GM23338 (cell line): ENCODE data around the gene LRRC3B. TPM values are rescaled to one million over a fixed set of nuclear protein-coding genes. Genes with fewer than 3 reads are reported as not detected.

Experiments
- ATAC-seq: fragments of 200-7000 bp; cut with Tn5 transposase; 3 replicates; pipeline ENCODE4 v1.9.1; 2020
- DNase-seq: peaks from one replicate; pipeline ENCODE4 v3.0.0-alpha.2; 2015; ENCODE audit warnings: low spot score
- H2AFZ ChIP-seq: fragments of 200-600 bp; sonication (generic); 2 replicates; pipeline ENCODE4 v1.8.0; 2016; ENCODE audit warnings: antibody characterized with exemption, mild to moderate bottlenecking, moderate library complexity
- H3F3A ChIP-seq: fragments of 200-600 bp; sonication (generic); replicated peaks from 2 replicates; pipeline ENCODE4 v1.8.0; 2017; ENCODE audit warnings: antibody characterized with exemption, mixed run types, low read depth
- H3K27ac ChIP-seq: fragments of 200-600 bp; sonication (generic); 2 replicates; pipeline ENCODE4 v1.6.1; 2016; ENCODE audit warnings: low read depth
- H3K27me3 ChIP-seq: fragments of 200-600 bp; sonication (generic); 2 replicates; pipeline ENCODE4 v1.8.0; 2016; ENCODE audit warnings: mild to moderate bottlenecking, mixed run types, moderate library complexity; ENCODE audit not compliant: insufficient read depth
- H3K36me3 ChIP-seq: fragments of 200-600 bp; sonication (generic); 2 replicates; pipeline ENCODE4 v1.8.0; 2016; ENCODE audit warnings: mild to moderate bottlenecking; ENCODE audit not compliant: insufficient read depth
- H3K4me1 ChIP-seq: fragments of 200-600 bp; sonication (generic); 2 replicates; pipeline ENCODE4 v1.8.0; 2016; ENCODE audit warnings: mild to moderate bottlenecking, moderate library complexity; ENCODE audit not compliant: insufficient read depth
- H3K4me2 ChIP-seq: fragments of 200-600 bp; sonication (generic); 2 replicates; pipeline ENCODE4 v1.7.1; 2017; ENCODE audit warnings: mixed run types
- H3K4me3 ChIP-seq: fragments of 200-600 bp; sonication (generic); 2 replicates; pipeline ENCODE4 v1.6.1; 2016; ENCODE audit warnings: mixed run types
- H3K79me2 ChIP-seq: fragments of 200-600 bp; sonication (generic); replicated peaks from 2 replicates; pipeline ENCODE4 v1.8.0; 2017; ENCODE audit warnings: mild to moderate bottlenecking; ENCODE audit not compliant: insufficient read depth
- H3K9me2 ChIP-seq: fragments of 200-600 bp; sonication (generic); 2 replicates; pipeline ENCODE4 v1.8.0; 2017; ENCODE audit not compliant: insufficient read depth
- H4K20me1 ChIP-seq: fragments of 200-600 bp; sonication (generic); replicated peaks from 2 replicates; pipeline ENCODE4 v1.8.0; 2017; ENCODE audit warnings: mild to moderate bottlenecking; ENCODE audit not compliant: insufficient read depth
- H3K27ac Mint-ChIP-seq: 2 replicates; pipeline ENCODE4 v1.8.0; 2020; ENCODE audit warnings: inconsistent platforms, mild to moderate bottlenecking, moderate library complexity, mixed read lengths
- H3K27me3 Mint-ChIP-seq: 3 replicates; pipeline ENCODE4 v1.8.0; 2022; ENCODE audit warnings: low read depth, mild to moderate bottlenecking, moderate library complexity, mixed read lengths, inconsistent platforms; ENCODE audit not compliant: insufficient read depth, poor library complexity
- H3K36me3 Mint-ChIP-seq: 3 replicates; pipeline ENCODE4 v1.8.0; 2021; ENCODE audit warnings: low read depth, mild to moderate bottlenecking, inconsistent platforms, moderate library complexity, mixed read lengths
- H3K4me1 Mint-ChIP-seq: 3 replicates; pipeline ENCODE4 v1.8.0; 2020; ENCODE audit warnings: mild to moderate bottlenecking, inconsistent platforms, mixed read lengths
- H3K4me3 Mint-ChIP-seq: 3 replicates; pipeline ENCODE4 v1.8.0; 2021; ENCODE audit warnings: moderate library complexity, mild to moderate bottlenecking, inconsistent platforms, mixed read lengths
- H3K9me3 Mint-ChIP-seq: 3 replicates; pipeline ENCODE4 v1.8.0; 2020; ENCODE audit warnings: moderate library complexity, mild to moderate bottlenecking, inconsistent platforms, mixed read lengths
- EZH2 ChIP-seq: fragments of 200-600 bp; sonication (generic); IDR thresholded peaks from one replicate; pipeline ENCODE4 v1.8.0; 2017; ENCODE audit warnings: antibody characterized with exemption, mild to moderate bottlenecking, low read depth; ENCODE audit not compliant: unreplicated experiment
- EZH2phosphoT487 ChIP-seq: fragments of 200-600 bp; sonication (generic); IDR thresholded peaks from one replicate; pipeline ENCODE4 v1.8.1; 2018; ENCODE audit warnings: antibody characterized with exemption; ENCODE audit not compliant: unreplicated experiment
- NANOG ChIP-seq: IDR thresholded peaks from 2 replicates; pipeline ENCODE4 v1.6.1; 2016; ENCODE audit warnings: antibody characterized with exemption, borderline replicate concordance
- POLR2AphosphoS5 ChIP-seq: IDR thresholded peaks from 2 replicates; pipeline ENCODE4 v1.6.1; 2016; ENCODE audit warnings: antibody characterized with exemption, low read depth
- STAT1 ChIP-seq: IDR thresholded peaks from one replicate; pipeline ENCODE4 v1.6.1; 2016; ENCODE audit warnings: antibody characterized with exemption; ENCODE audit not compliant: unreplicated experiment
- ZNF114 ChIP-seq: fragments of 250-450 bp; sonication (Bioruptor Pico); IDR thresholded peaks from 2 replicates; pipeline ENCODE4 v1.5.0; 2020; ENCODE audit warnings: mild to moderate bottlenecking, moderate library complexity
- polyA plus RNA-seq: library from polyadenylated mRNA; unstranded; fragments of >200 nt; fragmentation: Nextera tagmentation; extraction: Ambion mirVana; gene quantifications from 2 replicates; pipeline ENCODE4 v1.2.1, GENCODE V29; 2016
- total RNA-seq: library from RNA; depleted of rRNA; stranded (reverse); fragments of >200 nt; shearing (Covaris generic); gene quantifications from 2 replicates; pipeline ENCODE4 v1.2.3, GENCODE V29; 2014
- TF ChIP-seq, protein P1 (sequence below), 2 experiments: fragments of 200-600 bp in 1 of 2; sonication (generic) in 1 of 2; conservative IDR thresholded peaks; 2 replicates each; pipeline versions ENCODE4 v1.5.1 to v1.6.1; 2016 to 2017; ENCODE audit warnings: antibody characterized with exemption in 2 of 2, low read depth in 2 of 2, mild to moderate bottlenecking in 2 of 2, moderate library complexity in 1 of 2
- TF ChIP-seq, protein P2 (sequence below): fragments of 250-450 bp; sonication (Bioruptor Pico); IDR thresholded peaks from 2 replicates; pipeline ENCODE4 v1.5.0; 2020; ENCODE audit warnings: mild to moderate bottlenecking, moderate library complexity

The LRRC3B gene
- total and polyA plus RNA-seq, 2 experiments from 2014 or later = 7.1 to 13.2 TPM

GRCh38 chr3:26624209-26624765 lies 1.7 kb downstream of the LRRC3B start:
- H3K36me3 Mint-ChIP-seq = no peaks in the 10 kb centered on the region
- peaks cover 65% of the 10 kb centered on the region for H3K27me3 Mint-ChIP-seq
- Histone ChIP-seq H3K4me3 (peak overlapping the region; percentile 87), H3K27ac (no peak overlapping the region), H3K4me1 (peaks cover 37% of the 10 kb centered on the region), H3F3A (0 out of 2 replicates have a peak, but pooled peaks cover 5% of the 10 kb centered on the region), H3K79me2 (peaks cover 17% of the 10 kb centered on the region), H4K20me1 (peaks cover under 1% of the 10 kb centered on the region; the same call in 1 of the 2 replicates), H3K27me3 (peaks cover 98% of the 10 kb centered on the region), H2AFZ (peak overlapping the region; percentile 98), H3K9me2 (no peaks in the 10 kb centered on the region), H3K36me3 (no peaks in the 10 kb centered on the region), H3K4me2 (peak overlapping the region; percentile 99)
- TF ChIP-seq EZH2phosphoT487 (no peak), POLR2AphosphoS5 (peak; percentile 24; the same call in 1 of the 2 replicates), NANOG (no peak), ZNF114 (no peak)
- TF ChIP-seq, protein P1, sequence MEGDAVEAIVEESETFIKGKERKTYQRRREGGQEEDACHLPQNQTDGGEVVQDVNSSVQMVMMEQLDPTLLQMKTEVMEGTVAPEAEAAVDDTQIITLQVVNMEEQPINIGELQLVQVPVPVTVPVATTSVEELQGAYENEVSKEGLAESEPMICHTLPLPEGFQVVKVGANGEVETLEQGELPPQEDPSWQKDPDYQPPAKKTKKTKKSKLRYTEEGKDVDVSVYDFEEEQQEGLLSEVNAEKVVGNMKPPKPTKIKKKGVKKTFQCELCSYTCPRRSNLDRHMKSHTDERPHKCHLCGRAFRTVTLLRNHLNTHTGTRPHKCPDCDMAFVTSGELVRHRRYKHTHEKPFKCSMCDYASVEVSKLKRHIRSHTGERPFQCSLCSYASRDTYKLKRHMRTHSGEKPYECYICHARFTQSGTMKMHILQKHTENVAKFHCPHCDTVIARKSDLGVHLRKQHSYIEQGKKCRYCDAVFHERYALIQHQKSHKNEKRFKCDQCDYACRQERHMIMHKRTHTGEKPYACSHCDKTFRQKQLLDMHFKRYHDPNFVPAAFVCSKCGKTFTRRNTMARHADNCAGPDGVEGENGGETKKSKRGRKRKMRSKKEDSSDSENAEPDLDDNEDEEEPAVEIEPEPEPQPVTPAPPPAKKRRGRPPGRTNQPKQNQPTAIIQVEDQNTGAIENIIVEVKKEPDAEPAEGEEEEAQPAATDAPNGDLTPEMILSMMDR (conservative IDR thresholded peaks at IDR 0.05; ENCODE audit: low read depth in 2 of 2) = no peak
- H3K27ac Mint-ChIP-seq = no peak overlapping the region
- no peaks in the 10 kb centered on the region; the same call in 2 of the 3 replicates for H3K9me3 Mint-ChIP-seq
- peaks cover 30% of the 10 kb centered on the region for H3K4me1 Mint-ChIP-seq
- DNase-seq (peak; percentile 76), ATAC-seq (peak; percentile 63)
- peak overlapping the region; percentile 86 for H3K4me3 Mint-ChIP-seq

GRCh38 chr3:26625187-26625586 lies 2.6 kb downstream of the LRRC3B start:
- H3K4me3 Mint-ChIP-seq = peak overlapping the region; percentile 86

More at GRCh38 chr3:26625187-26625586, 2.6 kb downstream of the LRRC3B start:
- DNase-seq (peak; percentile 56), ATAC-seq (peak; percentile 37)
- Histone ChIP-seq H4K20me1 (peaks cover 6% of the 10 kb centered on the region; the same call in 1 of the 2 replicates), H3K4me3 (peak overlapping the region; percentile 87), H3K27ac (no peak overlapping the region), H3K36me3 (no peaks in the 10 kb centered on the region), H2AFZ (peak overlapping the region; percentile 80), H3F3A (0 out of 2 replicates have a peak, but pooled peaks cover 5% of the 10 kb centered on the region), H3K9me2 (no peaks in the 10 kb centered on the region), H3K4me2 (peak overlapping the region; percentile 99), H3K79me2 (peaks cover 22% of the 10 kb centered on the region), H3K27me3 (peaks cover 98% of the 10 kb centered on the region), H3K4me1 (peaks cover 44% of the 10 kb centered on the region)
- TF ChIP-seq EZH2 (no peak), POLR2AphosphoS5 (no peak), STAT1 (no peak), ZNF114 (no peak)
- TF ChIP-seq, protein P2, sequence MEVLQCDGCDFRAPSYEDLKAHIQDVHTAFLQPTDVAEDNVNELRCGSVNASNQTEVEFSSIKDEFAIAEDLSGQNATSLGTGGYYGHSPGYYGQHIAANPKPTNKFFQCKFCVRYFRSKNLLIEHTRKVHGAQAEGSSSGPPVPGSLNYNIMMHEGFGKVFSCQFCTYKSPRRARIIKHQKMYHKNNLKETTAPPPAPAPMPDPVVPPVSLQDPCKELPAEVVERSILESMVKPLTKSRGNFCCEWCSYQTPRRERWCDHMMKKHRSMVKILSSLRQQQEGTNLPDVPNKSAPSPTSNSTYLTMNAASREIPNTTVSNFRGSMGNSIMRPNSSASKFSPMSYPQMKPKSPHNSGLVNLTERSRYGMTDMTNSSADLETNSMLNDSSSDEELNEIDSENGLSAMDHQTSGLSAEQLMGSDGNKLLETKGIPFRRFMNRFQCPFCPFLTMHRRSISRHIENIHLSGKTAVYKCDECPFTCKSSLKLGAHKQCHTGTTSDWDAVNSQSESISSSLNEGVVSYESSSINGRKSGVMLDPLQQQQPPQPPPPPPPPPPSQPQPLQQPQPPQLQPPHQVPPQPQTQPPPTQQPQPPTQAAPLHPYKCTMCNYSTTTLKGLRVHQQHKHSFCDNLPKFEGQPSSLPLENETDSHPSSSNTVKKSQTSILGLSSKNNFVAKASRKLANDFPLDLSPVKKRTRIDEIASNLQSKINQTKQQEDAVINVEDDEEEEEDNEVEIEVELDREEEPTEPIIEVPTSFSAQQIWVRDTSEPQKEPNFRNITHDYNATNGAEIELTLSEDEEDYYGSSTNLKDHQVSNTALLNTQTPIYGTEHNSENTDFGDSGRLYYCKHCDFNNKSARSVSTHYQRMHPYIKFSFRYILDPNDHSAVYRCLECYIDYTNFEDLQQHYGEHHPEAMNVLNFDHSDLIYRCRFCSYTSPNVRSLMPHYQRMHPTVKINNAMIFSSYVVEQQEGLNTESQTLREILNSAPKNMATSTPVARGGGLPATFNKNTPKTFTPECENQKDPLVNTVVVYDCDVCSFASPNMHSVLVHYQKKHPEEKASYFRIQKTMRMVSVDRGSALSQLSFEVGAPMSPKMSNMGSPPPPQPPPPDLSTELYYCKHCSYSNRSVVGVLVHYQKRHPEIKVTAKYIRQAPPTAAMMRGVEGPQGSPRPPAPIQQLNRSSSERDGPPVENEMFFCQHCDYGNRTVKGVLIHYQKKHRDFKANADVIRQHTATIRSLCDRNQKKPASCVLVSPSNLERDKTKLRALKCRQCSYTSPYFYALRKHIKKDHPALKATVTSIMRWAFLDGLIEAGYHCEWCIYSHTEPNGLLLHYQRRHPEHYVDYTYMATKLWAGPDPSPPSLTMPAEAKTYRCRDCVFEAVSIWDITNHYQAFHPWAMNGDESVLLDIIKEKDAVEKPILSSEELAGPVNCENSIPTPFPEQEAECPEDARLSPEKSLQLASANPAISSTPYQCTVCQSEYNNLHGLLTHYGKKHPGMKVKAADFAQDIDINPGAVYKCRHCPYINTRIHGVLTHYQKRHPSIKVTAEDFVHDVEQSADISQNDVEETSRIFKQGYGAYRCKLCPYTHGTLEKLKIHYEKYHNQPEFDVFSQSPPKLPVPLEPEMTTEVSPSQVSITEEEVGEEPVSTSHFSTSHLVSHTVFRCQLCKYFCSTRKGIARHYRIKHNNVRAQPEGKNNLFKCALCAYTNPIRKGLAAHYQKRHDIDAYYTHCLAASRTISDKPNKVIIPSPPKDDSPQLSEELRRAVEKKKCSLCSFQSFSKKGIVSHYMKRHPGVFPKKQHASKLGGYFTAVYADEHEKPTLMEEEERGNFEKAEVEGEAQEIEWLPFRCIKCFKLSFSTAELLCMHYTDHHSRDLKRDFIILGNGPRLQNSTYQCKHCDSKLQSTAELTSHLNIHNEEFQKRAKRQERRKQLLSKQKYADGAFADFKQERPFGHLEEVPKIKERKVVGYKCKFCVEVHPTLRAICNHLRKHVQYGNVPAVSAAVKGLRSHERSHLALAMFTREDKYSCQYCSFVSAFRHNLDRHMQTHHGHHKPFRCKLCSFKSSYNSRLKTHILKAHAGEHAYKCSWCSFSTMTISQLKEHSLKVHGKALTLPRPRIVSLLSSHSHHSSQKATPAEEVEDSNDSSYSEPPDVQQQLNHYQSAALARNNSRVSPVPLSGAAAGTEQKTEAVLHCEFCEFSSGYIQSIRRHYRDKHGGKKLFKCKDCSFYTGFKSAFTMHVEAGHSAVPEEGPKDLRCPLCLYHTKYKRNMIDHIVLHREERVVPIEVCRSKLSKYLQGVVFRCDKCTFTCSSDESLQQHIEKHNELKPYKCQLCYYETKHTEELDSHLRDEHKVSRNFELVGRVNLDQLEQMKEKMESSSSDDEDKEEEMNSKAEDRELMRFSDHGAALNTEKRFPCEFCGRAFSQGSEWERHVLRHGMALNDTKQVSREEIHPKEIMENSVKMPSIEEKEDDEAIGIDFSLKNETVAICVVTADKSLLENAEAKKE = no peak
- peaks cover 33% of the 10 kb centered on the region for H3K4me1 Mint-ChIP-seq
- H3K9me3 Mint-ChIP-seq = no peaks in the 10 kb centered on the region; the same call in 2 of the 3 replicates
- H3K36me3 Mint-ChIP-seq = no peaks in the 10 kb centered on the region
- H3K27ac Mint-ChIP-seq = no peak overlapping the region
- peaks cover 68% of the 10 kb centered on the region for H3K27me3 Mint-ChIP-seq
